GM12878 (cell line): ENCODE measurements around the gene CD180. TPM values are rescaled to one million over a fixed set of nuclear protein-coding genes. Genes with fewer than 3 reads are reported as not detected.
A peak's percentile ranks its signal among the peaks of the same experiment; 100 is the strongest.

Experiments
- ASH2L ChIP-seq: fragments of 300-600, 200-600 bp; sonication (generic); IDR thresholded peaks from 2 replicates; pipeline ENCODE4 v1.6.1; 2017; ENCODE audit warnings: low read depth, mild to moderate bottlenecking, borderline replicate concordance
- CEBPB ChIP-seq, 2 experiments: fragments of 150-350 bp in 1 of 2; IDR thresholded peaks; 2 replicates each; pipeline ENCODE4 v1.6.1; 2012 to 2014; ENCODE audit warnings: low read depth in 2 of 2, low read length in 2 of 2, borderline replicate concordance in 1 of 2, inconsistent platforms in 1 of 2
- EED ChIP-seq: sonication (generic); IDR thresholded peaks from 2 replicates; pipeline ENCODE4 v1.6.1; 2016; ENCODE audit warnings: antibody characterized with exemption, low read depth
- HCFC1 ChIP-seq: fragments of 150-350 bp; IDR thresholded peaks from 2 replicates; pipeline ENCODE4 v1.6.1; 2014; ENCODE audit warnings: low read length
- IRF5 ChIP-seq: fragments of 450-650 bp; IDR thresholded peaks from 2 replicates; pipeline ENCODE4 v1.6.1; 2017; ENCODE audit warnings: borderline replicate concordance
- MLLT1 ChIP-seq: fragments of 450-650 bp; IDR thresholded peaks from 2 replicates; pipeline ENCODE4 v1.6.1; 2016; ENCODE audit warnings: mild to moderate bottlenecking
- MTA2 ChIP-seq: fragments of 450-650 bp; IDR thresholded peaks from 2 replicates; pipeline ENCODE4 v1.6.1; 2016; ENCODE audit warnings: low read depth, mild to moderate bottlenecking, moderate library complexity
- NR2C2 ChIP-seq: IDR thresholded peaks from 2 replicates; pipeline ENCODE4 v1.6.1; 2011; ENCODE audit warnings: borderline replicate concordance, low read depth; ENCODE audit not compliant: control insufficient read depth, insufficient read length
- PML ChIP-seq: IDR thresholded peaks from 2 replicates; pipeline ENCODE4 v1.6.1; 2012; ENCODE audit warnings: low read length, inconsistent platforms
- RAD51 ChIP-seq: fragments of 450-650 bp; IDR thresholded peaks from 2 replicates; pipeline ENCODE4 v1.6.1; 2016; ENCODE audit warnings: moderate library complexity, mild to moderate bottlenecking, inconsistent platforms
- RBBP5 ChIP-seq: fragments of 200-600 bp; sonication (generic); conservative IDR thresholded peaks from 2 replicates; pipeline ENCODE4 v1.6.1; 2016
- RELB ChIP-seq: fragments of 450-650 bp; IDR thresholded peaks from 2 replicates; pipeline ENCODE4 v1.6.1; 2017; ENCODE audit warnings: low read depth, mild to moderate bottlenecking, moderate library complexity
- SIX5 ChIP-seq: IDR thresholded peaks from 2 replicates; pipeline ENCODE4 v1.6.1; 2011; ENCODE audit warnings: mild to moderate bottlenecking, low read depth, low read length, moderate library complexity; ENCODE audit not compliant: severe bottlenecking
- SMAD5 ChIP-seq: IDR thresholded peaks from 2 replicates; pipeline ENCODE4 v1.6.1; 2016; ENCODE audit warnings: antibody characterized with exemption, low read depth
- SPI1 ChIP-seq: IDR thresholded peaks from 2 replicates; pipeline ENCODE4 v1.6.1; 2011; ENCODE audit warnings: low read depth, mild to moderate bottlenecking, low read length, moderate library complexity, borderline replicate concordance; ENCODE audit not compliant: insufficient read depth
- SUZ12 ChIP-seq: fragments of 200-600 bp; sonication (generic); IDR thresholded peaks from one replicate; pipeline ENCODE4 v1.6.1; 2018; ENCODE audit warnings: antibody characterized with exemption, mild to moderate bottlenecking; ENCODE audit not compliant: unreplicated experiment
- TAF1 ChIP-seq: IDR thresholded peaks from 2 replicates; pipeline ENCODE4 v1.6.1; 2011; ENCODE audit warnings: mild to moderate bottlenecking, low read depth, low read length, borderline replicate concordance
- TCF12 ChIP-seq: IDR thresholded peaks from 2 replicates; pipeline ENCODE4 v1.6.1; 2011; ENCODE audit warnings: low read depth, mild to moderate bottlenecking, low read length
- TCF7 ChIP-seq: IDR thresholded peaks from 2 replicates; pipeline ENCODE4 v1.6.1; 2014; ENCODE audit warnings: antibody characterized with exemption, borderline replicate concordance
- ZBTB11 ChIP-seq: fragments of 450-650 bp; formaldehyde crosslinking; IDR thresholded peaks from 2 replicates; pipeline ENCODE4 v1.5.0; 2022; ENCODE audit warnings: mild to moderate bottlenecking, missing genetic modification characterization
- ZNF217 ChIP-seq: fragments of 450-650 bp; IDR thresholded peaks from 2 replicates; pipeline ENCODE4 v1.6.1; 2017; ENCODE audit warnings: antibody characterized with exemption, mild to moderate bottlenecking
- ZNF274 ChIP-seq: IDR thresholded peaks from one replicate; pipeline ENCODE4 v1.8.0; 2011; ENCODE audit not compliant: insufficient read length, insufficient read depth
- ZNF384 ChIP-seq: IDR thresholded peaks from 2 replicates; pipeline ENCODE4 v1.6.1; 2012; ENCODE audit warnings: low read depth, mild to moderate bottlenecking, low read length, improper control_type of control experiment, borderline replicate concordance
- polyA plus RNA-seq, 11 experiments: library from polyadenylated mRNA; depleted of rRNA in 4 of 11; unstranded in 6 of 11; stranded (reverse) in 5 of 11; fragments of >200 nt; fragmentation: Nextera tagmentation in 4 of 11; fragmentation: Illumina TruSeq in 1 of 11; extraction: Ambion mirVana in 4 of 11; extraction: Trizol in 1 of 11; gene quantifications; 1 replicate in 1 of 11; 2 replicates in 10 of 11; pipeline versions ENCODE4 v1.2.1 to v1.2.3, GENCODE V29; 2011 to 2016; ENCODE audit warnings: inconsistent platforms in 2 of 11, missing spikeins in 2 of 11, low read depth in 1 of 11
- total RNA-seq, 4 experiments: library from RNA; depleted of rRNA in 3 of 4; stranded (reverse); fragments of >200 nt in 3 of 4; fragmentation: Illumina TruSeq in 1 of 4; extraction: Trizol in 1 of 4; gene quantifications; 2 replicates each; pipeline versions ENCODE4 v1.2.1 to v1.2.3, GENCODE V29; 2013 to 2021

CD180 gene
- total and polyA plus RNA-seq, 10 of the 15 experiments (the other 5 are each of a cell fraction or from before 2014, with no cell fraction given): 0.22 to 9.7 (median 2.9) TPM

GRCh38 chr5:67215519-67216471 lies 19.2 kb upstream of the CD180 start (continued):
- no peak for TF ChIP-seq MLLT1
- peak; percentile 51; the same call in 1 of the 2 replicates for TF ChIP-seq ZNF217
- no peak for TF ChIP-seq RAD51
- TF ChIP-seq SUZ12: no peak
- no peak; the same call in 1 of the 2 replicates for TF ChIP-seq TCF7
- TF ChIP-seq ZNF384: no peak
- TF ChIP-seq TAF1: no peak
- TF ChIP-seq CEBPB (IDR thresholded peaks at IDR 0.05; ENCODE audit: borderline replicate concordance in 1 of 2, low read depth in 2 of 2, low read length in 2 of 2): no peak
- TF ChIP-seq SPI1: peak; percentile 98
- no peak for TF ChIP-seq SMAD5
- TF ChIP-seq IRF5: no peak
- TF ChIP-seq ZNF274: no peak
- peak; percentile 71 for TF ChIP-seq EED
- TF ChIP-seq TCF12: no peak; the same call in 1 of the 2 replicates
- TF ChIP-seq SIX5: no peak
- TF ChIP-seq NR2C2: no peak
- TF ChIP-seq HCFC1: no peak
- no peak for TF ChIP-seq ZBTB11 (CRISPR knock-in tag)
- no peak for TF ChIP-seq RBBP5
- peak; percentile 52; the same call in 1 of the 2 replicates for TF ChIP-seq MTA2
- no peak for TF ChIP-seq RELB
- no peak for TF ChIP-seq PML
- TF ChIP-seq ASH2L: no peak
